Measurements from ENCODE around the gene PLXNC1. TPM values are rescaled to one million over a fixed set of nuclear protein-coding genes. Genes with fewer than 3 reads are reported as not detected.

The PLXNC1 gene
- total RNA-seq, 1 donor from 2014 or later, result 2.7 TPM

DNA sequence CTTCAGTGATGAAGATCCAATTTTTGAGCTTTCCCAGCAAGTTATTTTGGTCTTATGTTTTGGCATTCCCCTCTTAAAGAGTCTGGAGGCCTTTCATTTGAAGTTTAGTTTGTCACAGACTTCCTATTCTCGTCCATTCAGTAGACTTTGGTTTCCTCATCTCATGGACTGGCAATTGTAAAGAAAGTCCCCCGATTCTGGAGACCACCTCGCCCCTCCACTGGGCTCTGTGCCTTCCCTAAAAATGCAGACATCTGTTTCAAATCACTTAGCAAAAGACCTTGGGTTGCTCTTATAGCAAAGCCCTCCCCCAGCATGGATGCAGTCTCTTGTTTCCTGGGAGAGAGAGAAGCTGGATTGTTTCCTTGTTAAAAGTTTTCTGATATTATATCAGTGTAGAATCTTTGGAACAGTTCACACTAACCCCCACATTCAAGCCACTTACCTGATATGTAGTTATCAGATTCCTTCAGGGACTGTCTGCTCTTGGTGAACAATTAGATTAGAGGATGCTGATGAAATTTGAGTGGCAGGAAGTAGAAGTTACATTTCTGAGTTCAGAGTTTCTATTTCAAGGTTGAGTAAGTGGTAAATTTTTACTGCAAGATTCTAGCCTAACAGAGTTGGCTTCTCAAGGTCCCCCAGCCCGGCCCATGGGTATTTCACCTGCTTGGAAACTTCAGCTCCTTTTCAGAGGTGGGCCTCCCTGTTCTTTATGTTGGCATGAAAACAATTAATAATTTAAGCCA is 56.3 kb downstream of the PLXNC1 start:
- DNase-seq (ENCODE audit: low read depth), result no peak

DNA sequence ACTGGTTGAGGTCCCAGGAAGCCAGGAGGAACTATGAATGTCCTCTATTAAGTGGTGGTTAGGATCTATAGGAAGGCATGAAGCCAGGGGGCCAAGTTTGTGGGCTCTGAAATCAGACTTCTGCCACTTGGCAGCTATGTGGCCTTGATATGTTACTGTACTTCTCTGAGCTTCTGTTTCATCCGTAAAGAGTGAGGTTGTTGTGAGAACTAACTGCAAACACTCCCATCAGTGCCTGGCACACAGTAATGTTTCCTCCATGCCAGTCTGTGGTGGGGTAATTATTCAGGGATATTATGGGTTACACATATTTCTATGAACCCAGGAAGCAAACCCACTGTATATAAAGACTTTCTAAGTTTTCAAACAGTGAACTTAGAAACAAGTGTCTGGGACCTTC is 57.4 kb downstream of the PLXNC1 start:
- DNase-seq (ENCODE audit: low read depth), result no peak

- no peak for DNase-seq (ENCODE audit: low read depth)
Measured at GRCh38 chr12:94206886-94207285, 58.5 kb downstream of the PLXNC1 start.

DNA sequence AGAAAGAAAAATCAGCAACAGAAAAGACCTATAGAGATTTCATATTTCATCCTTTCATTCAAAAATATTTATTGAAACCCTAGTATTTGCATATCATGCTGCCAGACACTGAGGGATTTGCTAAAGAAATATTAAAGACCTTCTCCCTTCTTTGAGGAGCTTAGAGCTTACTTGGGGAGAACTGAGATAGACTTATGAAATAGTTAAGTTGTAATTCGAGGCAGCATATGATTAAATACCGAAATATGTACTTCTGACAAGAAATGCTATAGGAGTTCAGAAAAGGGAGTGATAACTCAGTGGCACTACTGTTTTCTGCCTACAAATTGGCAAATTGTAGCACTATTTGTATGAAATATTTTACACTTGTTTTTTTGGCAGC is 59.1 kb downstream of the PLXNC1 start:
- DNase-seq (ENCODE audit: low read depth), result no peak

GRCh38 chr12:94207849-94208621 is 59.7 kb downstream of the PLXNC1 start:
- DNase-seq (ENCODE audit: low read depth), result no peak

DNA sequence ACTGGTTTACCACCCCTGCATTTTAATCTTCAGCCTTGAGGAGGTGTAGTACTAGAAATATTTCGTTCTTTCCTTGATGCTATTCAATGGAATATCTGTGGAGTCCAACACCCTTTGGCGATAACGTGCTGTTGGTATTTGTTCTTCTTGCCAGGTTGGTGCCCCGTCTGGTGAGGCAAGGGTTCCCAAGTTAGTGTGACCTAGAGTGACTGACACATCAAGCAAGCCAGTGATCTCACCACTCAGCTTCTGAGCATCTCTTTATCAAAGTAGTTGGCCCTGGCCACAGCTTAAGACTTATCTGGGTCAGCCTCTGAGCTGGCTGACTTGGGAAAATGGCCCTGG is 60.2 kb downstream of the PLXNC1 start:
- DNase-seq (ENCODE audit: low read depth), result no peak

GRCh38 chr12:94209240-94209639 is 60.9 kb downstream of the PLXNC1 start:
- DNase-seq (ENCODE audit: low read depth), result no peak

- no peak for DNase-seq (ENCODE audit: low read depth)
Measured at GRCh38 chr12:94211021-94211420, 62.6 kb downstream of the PLXNC1 start.

- no peak for DNase-seq (ENCODE audit: low read depth)
Measured at GRCh38 chr12:94218233-94218632, 69.9 kb downstream of the PLXNC1 start.

DNA sequence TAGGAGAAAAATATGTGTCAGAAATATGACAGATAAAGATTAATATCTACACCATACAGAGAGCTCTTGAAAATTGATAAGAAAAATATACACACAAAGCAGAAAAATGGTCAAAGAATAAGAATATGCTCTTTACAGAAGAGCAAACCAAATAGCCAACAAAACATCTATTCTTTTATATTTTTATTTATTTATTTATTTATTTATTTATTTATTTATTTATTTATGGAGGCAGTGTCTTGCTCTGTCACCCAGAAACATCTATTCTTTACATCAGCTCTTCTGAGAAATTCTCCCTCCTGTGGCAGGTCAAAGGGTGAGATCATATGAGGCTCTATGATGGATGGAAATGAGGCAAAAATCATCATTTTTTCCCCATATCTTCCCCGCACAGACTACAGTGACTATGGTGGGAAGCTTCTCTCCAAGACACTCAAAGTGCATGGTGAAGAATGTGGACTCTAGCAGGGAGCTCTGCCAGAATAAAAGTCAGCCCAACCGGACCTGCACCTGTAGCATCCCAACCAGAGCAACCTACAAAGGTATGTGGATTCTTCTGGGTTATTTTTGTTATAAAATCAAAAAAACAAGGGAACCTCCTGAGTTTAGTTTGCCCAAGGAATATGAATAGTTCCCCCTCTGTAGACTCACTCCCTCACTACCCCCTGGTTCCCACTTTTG is 71.4 kb downstream of the PLXNC1 start:
- DNase-seq (ENCODE audit: low read depth), result no peak

- DNase-seq (ENCODE audit: low read depth), result no peak
Measured at GRCh38 chr12:94220804-94221203, 72.4 kb downstream of the PLXNC1 start.

DNA sequence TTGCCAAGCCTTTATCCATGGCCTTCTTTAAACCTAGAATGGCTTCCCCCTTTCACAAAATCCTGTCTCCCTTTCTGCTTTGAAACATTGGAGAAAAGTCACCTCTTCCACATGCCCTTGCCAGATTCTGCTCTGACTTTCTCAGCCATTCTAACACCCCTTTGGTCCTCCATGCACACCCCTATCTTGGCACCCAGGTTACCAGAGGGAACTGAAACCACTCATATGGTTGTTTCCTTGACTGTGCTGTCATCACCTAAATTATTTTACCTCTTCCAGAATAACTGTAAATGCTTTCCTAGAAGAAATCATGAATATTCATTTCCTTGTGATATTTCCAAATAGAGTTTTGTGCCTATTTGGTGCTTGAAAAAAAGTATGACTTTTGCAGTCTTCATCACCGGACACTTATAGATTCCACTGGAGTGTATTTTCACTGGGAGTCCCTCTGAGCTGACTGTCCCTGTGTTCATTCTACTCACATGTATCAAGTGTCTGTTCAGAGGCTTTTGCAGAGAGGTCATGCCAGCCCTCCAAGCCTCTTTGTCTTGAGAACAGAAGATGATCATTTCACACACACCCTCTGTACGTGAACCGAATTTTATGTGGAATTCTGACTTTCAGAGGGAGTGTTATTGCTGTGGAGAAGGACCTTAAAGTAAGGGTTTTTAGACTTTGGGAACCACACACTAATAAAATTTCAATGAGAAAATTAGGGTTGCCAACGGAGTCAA is 74.1 kb downstream of the PLXNC1 start:
- DNase-seq (ENCODE audit: low read depth), result no peak

DNA sequence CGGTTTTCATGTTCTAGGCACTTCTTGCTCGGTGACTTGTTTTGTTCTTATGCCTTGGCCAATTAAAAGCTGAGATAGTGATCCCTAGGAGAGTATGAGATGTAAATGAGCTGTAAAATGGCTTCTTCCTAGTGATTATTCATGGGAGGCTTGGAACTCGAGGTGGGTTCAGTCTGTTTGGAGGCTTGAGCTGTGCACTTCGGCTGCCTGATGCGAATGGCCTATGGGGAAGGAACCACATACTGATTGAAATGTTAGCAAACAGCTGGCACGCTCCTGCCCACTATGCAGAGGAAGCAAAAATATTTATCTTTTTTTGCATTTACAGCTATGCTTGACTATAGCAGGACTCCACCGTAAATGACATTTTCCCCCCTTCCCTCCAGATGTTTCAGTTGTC is 75.5 kb downstream of the PLXNC1 start:
- no peak for DNase-seq (ENCODE audit: low read depth)

- DNase-seq (ENCODE audit: low read depth), result no peak
Measured at GRCh38 chr12:94225506-94225905, 77.1 kb downstream of the PLXNC1 start.

DNA sequence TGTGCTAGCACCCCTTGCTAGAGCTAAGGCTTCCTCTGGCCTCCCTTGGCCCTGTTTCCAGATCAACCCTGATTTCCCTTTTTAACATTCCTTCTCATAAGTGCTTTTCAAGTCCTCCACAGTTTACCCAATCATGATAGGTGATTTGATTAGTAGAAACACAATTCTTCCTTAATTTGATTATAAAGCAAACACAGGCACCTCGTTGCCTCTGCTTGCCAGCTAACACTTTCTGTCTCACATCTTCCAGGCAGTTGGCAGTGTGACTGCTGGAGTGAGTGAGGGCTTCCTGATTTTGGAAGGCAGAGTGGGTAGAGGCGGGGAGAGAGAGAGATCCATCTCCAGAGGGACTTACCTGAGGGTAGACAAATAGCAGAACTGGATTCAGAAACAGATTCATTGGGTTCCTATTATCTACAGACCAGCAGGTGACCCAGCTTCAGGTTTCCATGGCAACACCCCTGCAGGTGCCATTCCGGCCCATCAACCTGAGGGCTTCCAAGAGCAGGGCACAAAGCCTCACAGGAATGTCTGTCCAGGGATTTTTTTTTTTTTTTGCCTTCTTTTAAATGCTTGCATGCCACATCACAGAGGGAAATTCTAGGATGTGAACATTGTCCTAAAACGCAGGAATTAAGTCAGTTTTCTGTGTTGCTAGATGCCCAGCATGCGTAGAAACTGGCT is 77.7 kb downstream of the PLXNC1 start:
- no peak for DNase-seq (ENCODE audit: low read depth)

DNA sequence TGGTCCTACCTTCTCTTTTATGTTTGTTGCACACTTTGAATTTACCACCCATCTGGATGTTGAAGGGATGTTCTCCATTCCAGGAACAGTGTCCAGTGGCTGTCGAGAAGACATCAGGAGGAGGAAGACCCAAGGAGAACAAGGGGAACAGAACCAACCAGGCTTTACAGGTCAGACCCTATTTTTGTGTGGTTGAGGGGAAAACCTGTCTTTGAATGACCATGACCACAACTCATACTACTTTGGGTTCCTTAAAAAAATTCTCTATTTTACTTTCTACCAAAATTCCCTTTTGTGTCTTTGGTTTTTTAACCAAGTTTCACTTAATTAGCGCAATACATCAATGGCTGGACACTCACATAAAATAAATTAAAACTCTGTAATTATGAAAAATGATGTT is 78.7 kb downstream of the PLXNC1 start:
- DNase-seq (ENCODE audit: low read depth), result no peak

DNA sequence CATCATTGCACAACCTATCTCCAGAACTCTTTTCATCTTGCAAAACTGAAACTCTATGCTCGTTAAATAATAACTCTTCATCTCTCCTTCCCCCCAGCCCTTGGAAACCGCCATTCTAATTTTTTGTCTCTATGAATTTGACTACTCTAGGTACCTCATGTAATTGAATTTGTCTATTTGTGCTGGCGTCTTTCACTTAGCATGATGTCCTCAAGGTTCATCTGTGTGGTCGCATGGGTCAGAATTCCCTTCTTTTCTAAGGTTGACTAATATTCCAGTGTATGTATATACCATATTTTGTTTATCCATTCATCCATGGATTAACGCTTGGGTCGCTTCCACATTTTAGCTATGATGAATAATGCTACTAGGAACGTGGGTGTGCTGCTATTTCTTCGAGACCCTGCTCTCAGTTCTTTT is 80.1 kb downstream of the PLXNC1 start:
- no peak for DNase-seq (ENCODE audit: low read depth)

- DNase-seq (ENCODE audit: low read depth), result no peak
Measured at GRCh38 chr12:94229902-94230301, 81.5 kb downstream of the PLXNC1 start.

- DNase-seq (ENCODE audit: low read depth), result peak; percentile 2
Measured at GRCh38 chr12:94230357-94230905, 82.1 kb downstream of the PLXNC1 start.

- no peak for DNase-seq (ENCODE audit: low read depth)
Measured at GRCh38 chr12:94231709-94232108, 83.3 kb downstream of the PLXNC1 start.

DNA sequence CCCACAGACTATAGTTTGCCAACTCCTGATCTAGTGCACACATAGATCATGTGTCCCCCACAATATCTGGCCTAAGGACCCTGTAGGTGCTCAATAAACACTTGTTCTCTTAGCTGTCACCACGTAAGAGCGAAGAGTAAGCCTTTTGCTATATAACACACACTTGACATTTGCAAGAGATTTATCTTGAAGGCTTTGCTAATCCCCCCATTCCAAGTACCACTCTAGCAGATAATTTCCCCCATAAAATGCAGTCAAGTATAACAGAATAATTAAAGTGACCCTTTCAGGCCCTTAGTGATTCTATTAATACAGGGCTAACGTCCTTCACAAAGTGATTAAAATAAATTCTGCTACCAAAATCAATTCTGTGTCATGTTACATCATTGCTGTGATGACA is 87.5 kb downstream of the PLXNC1 start:
- no peak for DNase-seq (ENCODE audit: low read depth)
